Activated naive CD4-positive, alpha-beta T cell treated with anti-CD3 and anti-CD28 coated beads, Interleukin-2, amount 10 ng/mL, durations not matched to agents 7 days and 5 days (primary cell): ENCODE results near the gene JPH2.

ENCODE experiments used
- CTCF ChIA-PET: fragments of 350-600 bp; sonication (Branson Sonifier 250); formaldehyde crosslinking; loops from one replicate; lab custom pipeline; 2021; ENCODE audit warnings: antibody characterized with exemption; lab: Charles Lee
- DNase-seq: peaks from one replicate; pipeline ENCODE4 v3.0.0-alpha.2; 2020
- H3K27ac Mint-ChIP-seq: one replicate; pipeline ENCODE4 v1.8.0; 2021; ENCODE audit warnings: mild to moderate bottlenecking, moderate library complexity, mixed read lengths
- H3K27me3 Mint-ChIP-seq: one replicate; pipeline ENCODE4 v1.8.0; 2021; ENCODE audit warnings: mild to moderate bottlenecking, mixed read lengths
- H3K36me3 Mint-ChIP-seq: one replicate; pipeline ENCODE4 v1.8.0; 2021; ENCODE audit warnings: mixed read lengths
- H3K4me1 Mint-ChIP-seq: one replicate; pipeline ENCODE4 v1.8.0; 2021; ENCODE audit warnings: mixed read lengths
- H3K4me3 Mint-ChIP-seq: one replicate; pipeline ENCODE4 v1.8.0; 2021; ENCODE audit warnings: mild to moderate bottlenecking, moderate library complexity, mixed read lengths
- H3K9me3 Mint-ChIP-seq: one replicate; pipeline ENCODE4 v1.8.0; 2021; ENCODE audit warnings: mixed read lengths

Gene JPH2

DNA sequence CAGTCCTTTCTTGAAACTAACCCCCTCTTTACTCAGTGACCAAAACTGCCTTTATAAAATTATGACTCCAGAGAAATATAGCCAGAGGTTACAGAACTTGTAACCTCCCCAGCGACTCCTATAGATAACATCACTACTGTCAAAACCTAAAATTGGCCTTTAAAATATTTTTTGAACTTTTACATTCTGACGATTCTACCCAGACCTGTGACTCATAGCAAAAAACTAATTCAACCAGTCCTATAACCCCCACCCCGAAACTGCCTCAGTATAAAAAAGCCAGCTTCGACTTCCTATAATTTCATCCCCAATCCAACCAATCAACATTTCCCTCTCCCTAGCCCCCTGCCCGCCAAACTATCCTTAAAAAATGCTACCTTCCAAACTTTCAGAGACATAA lies 13.9 kb downstream of the JPH2 start:
- Mint-ChIP-seq H3K27me3 (peaks cover 49% of the 10 kb centered on the region), H3K4me1 (no peaks in the 10 kb centered on the region), H3K27ac (no peak overlapping the region), H3K9me3 (peaks cover 1% of the 10 kb centered on the region), H3K4me3 (no peak overlapping the region), H3K36me3 (no peaks in the 10 kb centered on the region)
- CTCF ChIA-PET = no interaction called here
- no peak for DNase-seq

DNA sequence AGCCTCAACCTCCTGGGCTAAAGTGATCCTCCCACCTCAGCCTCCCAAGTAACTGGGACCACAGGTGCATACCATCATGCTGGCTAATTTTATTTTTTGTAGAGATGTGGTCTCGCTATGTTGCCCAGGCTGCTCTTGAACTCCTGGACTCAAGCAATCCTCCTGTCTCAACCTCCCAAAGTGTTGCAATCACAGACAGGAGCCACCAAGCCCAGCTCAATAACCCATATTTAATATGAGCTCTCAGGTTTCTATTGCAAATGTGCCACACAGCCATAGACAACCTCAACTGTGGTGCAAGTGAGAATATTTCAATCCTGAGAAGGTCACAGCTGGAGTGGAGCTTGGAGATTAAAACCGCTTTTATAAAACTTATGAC lies 14.4 kb downstream of the JPH2 start:
- Mint-ChIP-seq H3K27ac (no peak overlapping the region), H3K4me3 (no peak overlapping the region), H3K36me3 (no peaks in the 10 kb centered on the region), H3K27me3 (peaks cover 49% of the 10 kb centered on the region), H3K9me3 (peaks cover 1% of the 10 kb centered on the region), H3K4me1 (no peaks in the 10 kb centered on the region)
- no peak for DNase-seq
- CTCF ChIA-PET = no interaction called here

DNA sequence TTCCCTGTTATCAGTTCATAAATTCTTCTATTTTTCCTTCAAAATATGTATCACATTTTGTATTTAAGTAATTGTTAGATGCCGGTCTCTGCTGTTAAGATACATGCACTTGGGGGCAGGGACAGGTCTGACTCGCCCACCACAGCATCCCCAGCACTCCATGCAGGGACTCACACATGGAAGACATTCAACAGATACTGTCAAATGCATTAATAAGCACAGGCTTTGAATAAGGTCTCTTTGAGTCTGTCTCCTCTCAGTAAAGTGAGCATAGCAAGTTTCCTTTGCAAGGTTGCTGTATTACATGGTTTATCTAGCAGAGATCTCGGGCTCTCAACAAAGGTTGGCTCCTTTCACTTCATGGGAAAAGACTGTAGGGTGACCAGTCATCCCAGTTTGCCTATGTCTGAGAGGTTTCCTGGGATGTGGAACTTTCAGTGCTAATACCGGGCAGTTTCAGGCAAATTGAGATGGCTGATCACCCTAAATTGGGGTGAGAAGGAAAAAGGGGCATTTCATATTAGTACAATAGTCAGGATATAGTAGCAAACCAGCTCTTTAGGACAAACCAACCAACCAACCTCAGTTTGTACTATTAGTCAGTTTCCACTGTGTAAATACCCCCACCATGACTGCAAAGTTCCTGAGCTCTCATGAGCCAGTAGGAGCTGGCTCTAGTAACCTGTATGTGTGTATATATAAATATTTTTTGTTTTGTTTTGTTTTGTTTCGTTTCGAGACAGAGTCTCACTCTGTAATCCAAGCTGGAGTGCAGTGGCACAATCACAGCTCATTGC lies 15.0 kb downstream of the JPH2 start:
- Mint-ChIP-seq H3K9me3 (peaks cover 1% of the 10 kb centered on the region), H3K4me3 (no peak overlapping the region), H3K27me3 (peaks cover 49% of the 10 kb centered on the region)

DNA sequence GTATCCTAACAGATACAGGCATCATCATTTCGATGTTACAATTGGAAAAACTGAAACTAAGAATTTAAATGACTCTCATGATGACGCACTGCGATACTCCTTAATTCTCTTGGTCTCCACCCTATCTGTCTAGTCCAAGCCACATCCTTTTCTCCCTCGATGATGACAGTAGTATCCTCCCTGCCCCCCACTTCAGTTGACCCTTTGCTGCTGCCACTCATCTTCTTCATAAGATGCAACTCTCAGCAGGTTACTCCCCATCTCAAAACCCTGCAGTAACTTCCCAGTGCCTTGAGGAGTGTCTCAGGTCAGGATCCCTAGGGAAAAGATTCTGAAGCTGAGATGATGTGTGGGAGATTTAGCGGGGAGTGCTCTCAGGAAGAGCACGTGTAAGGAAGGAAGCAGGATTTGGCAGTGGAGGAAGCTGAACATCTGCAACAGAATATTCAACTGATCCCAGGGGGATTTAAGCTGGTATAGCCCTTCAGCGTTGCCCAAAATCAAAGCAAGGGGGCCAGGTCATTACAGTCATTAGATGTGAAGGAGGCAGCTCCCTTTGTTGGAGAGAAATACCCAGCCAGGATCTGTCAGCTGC lies 16.1 kb downstream of the JPH2 start:
- CTCF ChIA-PET = no interaction called here
- H3K4me1 Mint-ChIP-seq = no peaks in the 10 kb centered on the region
- no peak for DNase-seq
- no peak overlapping the region for H3K4me3 Mint-ChIP-seq
- no peak overlapping the region for H3K27ac Mint-ChIP-seq
- H3K9me3 Mint-ChIP-seq = peaks cover 1% of the 10 kb centered on the region
- peaks cover 50% of the 10 kb centered on the region for H3K27me3 Mint-ChIP-seq
- no peaks in the 10 kb centered on the region for H3K36me3 Mint-ChIP-seq

More for the DNA sequence above, 15.0 kb downstream of the JPH2 start:
- DNase-seq = no peak
- CTCF ChIA-PET = no interaction called here
- H3K27ac Mint-ChIP-seq = no peak overlapping the region
- no peaks in the 10 kb centered on the region for H3K4me1 Mint-ChIP-seq
- H3K36me3 Mint-ChIP-seq = no peaks in the 10 kb centered on the region

DNA sequence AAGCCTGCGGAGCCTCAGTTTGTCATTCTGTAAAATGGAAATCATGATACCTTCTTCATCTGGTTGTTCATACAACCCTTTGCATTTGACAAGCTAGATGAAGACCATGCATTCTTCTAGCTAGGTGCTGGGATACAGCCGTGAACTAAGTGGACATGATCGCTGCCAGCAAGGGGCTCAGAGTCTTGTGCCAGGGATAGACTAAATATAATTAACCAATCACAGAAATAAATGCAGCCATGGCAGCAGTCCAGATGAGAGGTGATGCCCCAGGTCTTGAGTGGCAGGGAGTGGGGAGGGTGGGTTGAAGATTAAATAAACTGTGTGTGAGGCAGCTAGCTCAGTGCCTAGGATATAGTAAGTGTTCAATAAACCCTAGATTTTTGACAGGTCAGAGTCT lies 19.3 kb downstream of the JPH2 start:
- no peak overlapping the region for H3K4me3 Mint-ChIP-seq
- H3K27ac Mint-ChIP-seq = no peak overlapping the region
- H3K36me3 Mint-ChIP-seq = no peaks in the 10 kb centered on the region
- CTCF ChIA-PET = interaction anchor here (1.2 to 1.7 kb wide), 2 partner anchors 22 to 51 kb away, joined by 3 to 5 read pairs; no protein-coding TSS in a partner anchor
- H3K27me3 Mint-ChIP-seq = peaks cover 64% of the 10 kb centered on the region
- peaks cover 1% of the 10 kb centered on the region for H3K9me3 Mint-ChIP-seq
- no peak for DNase-seq
- H3K4me1 Mint-ChIP-seq = no peaks in the 10 kb centered on the region

DNA sequence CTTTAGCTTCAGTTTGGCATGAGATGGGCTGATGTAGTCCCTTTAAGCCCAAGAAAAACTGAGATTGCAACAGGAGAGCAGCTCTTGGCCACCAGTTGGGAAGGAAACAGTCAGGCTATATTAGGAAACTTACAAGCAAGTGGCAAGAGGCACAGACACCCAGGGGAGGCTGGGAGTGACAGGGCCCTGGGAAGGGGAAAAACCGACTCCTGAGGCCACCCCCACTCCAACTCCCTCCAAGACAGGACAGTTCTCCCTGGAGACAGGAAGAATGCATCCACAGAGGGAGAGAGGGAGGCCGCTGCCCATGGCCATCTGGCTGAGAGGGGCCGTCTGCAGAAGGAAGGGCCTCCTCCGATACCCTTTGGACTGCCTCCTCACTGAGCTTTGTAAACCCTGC lies 20.5 kb downstream of the JPH2 start:
- no peaks in the 10 kb centered on the region for H3K4me1 Mint-ChIP-seq
- no peak overlapping the region for H3K27ac Mint-ChIP-seq
- H3K36me3 Mint-ChIP-seq = no peaks in the 10 kb centered on the region
- H3K9me3 Mint-ChIP-seq = peaks cover 1% of the 10 kb centered on the region
- peaks cover 62% of the 10 kb centered on the region for H3K27me3 Mint-ChIP-seq
- no peak for DNase-seq
- H3K4me3 Mint-ChIP-seq = no peak overlapping the region
- CTCF ChIA-PET = interaction anchor here (1.1 to 1.2 kb wide), 2 partner anchors 46 to 50 kb away, joined by 3 to 4 read pairs; no protein-coding TSS in a partner anchor

DNA sequence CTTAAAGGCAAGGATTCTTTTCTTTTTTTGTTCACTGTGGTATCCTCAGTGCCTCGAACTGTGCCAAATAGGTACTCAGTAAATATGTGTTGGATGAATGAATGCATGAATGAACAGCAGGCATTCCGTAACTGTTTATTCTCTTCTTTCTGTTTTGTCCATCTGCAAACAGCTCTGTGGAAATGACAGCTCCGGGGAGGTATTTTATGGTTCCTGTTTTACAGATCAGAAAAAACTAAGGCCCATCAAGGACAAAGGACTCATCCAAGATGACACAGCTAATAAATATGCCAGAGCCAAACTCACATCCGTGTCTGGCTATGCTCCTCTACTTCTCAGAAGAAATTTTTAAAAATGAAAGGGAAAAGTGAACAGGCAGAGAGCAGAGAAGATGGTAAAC lies 21.0 kb downstream of the JPH2 start:
- Mint-ChIP-seq H3K36me3 (no peaks in the 10 kb centered on the region), H3K27ac (no peak overlapping the region), H3K4me3 (no peak overlapping the region), H3K9me3 (peaks cover 1% of the 10 kb centered on the region), H3K27me3 (peaks cover 57% of the 10 kb centered on the region), H3K4me1 (no peaks in the 10 kb centered on the region)
- CTCF ChIA-PET = interaction anchor here (1.1 to 1.2 kb wide), 2 partner anchors 45 to 50 kb away, joined by 3 to 4 read pairs; no protein-coding TSS in a partner anchor
- no peak for DNase-seq

DNA sequence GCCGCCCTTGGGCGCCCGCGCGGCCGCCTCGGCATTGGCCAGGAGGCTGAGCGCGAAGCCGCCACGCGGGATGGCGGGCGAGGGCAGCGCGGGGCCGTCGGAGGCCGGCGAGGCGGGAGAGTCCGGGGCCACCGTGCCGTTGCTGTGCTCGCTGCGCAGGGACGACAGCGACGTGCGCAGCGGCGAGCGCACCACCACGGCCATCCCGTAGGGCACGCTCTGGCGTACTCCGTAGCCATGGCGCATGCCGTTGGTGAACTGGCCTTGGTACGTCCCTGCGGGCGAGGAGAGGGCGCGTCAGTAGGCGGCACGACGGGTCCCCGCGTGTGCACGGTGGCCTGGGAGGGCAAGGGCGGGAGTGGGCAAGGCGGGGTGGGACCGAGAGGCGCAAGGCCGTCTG lies 26.9 kb downstream of the JPH2 start:
- no peak overlapping the region for H3K27ac Mint-ChIP-seq
- DNase-seq = no peak

DNA sequence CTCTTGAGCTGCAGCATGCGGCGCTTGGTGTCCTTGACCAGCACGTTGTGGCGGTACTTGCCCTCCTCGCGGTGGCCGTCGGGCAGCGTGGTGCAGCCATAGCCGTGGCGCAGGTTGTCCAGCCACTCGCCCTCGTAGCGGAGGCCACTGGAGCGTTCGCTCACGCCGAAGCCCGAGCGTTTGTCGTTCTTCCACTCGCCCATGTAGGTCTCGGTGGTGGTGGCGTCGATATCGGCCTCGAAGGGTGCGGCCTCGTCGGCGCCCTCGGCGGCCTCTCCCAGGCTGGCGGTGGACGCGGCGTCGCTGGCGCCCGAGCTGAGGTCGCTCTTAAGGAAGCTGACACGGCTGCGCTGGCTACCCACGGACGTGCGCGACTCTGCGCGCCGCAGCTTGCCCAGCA lies 27.3 kb downstream of the JPH2 start:
- Mint-ChIP-seq H3K36me3 (no peaks in the 10 kb centered on the region), H3K27ac (no peak overlapping the region), H3K4me1 (no peaks in the 10 kb centered on the region), H3K27me3 (peaks cover 55% of the 10 kb centered on the region), H3K9me3 (no peaks in the 10 kb centered on the region), H3K4me3 (no peak overlapping the region)
- CTCF ChIA-PET = no interaction called here
- DNase-seq = no peak

More for the DNA sequence above, 26.9 kb downstream of the JPH2 start:
- Mint-ChIP-seq H3K4me1 (no peaks in the 10 kb centered on the region), H3K36me3 (no peaks in the 10 kb centered on the region), H3K4me3 (no peak overlapping the region), H3K27me3 (peaks cover 51% of the 10 kb centered on the region), H3K9me3 (no peaks in the 10 kb centered on the region)
- CTCF ChIA-PET = no interaction called here

DNA sequence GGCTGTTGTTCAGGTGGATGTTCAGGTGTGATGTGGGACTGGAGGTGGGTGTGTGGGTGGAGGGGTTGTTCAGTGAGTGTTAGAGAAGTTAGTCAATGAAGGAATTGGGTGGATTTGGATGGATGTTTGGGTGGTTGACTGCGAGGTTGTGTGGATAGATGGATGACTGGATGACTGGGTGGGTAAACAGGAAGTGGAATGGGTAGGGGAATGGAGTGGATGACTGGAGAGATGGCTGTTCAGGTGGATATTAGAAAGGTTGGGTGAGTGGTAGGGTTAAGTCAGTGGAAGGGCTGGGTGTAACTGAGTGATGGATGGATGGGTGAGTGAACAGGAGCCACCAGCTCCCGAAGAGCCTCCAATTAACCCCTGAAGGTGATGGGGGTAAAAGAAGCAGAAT lies 27.9 kb downstream of the JPH2 start:
- no peaks in the 10 kb centered on the region for H3K4me1 Mint-ChIP-seq
- H3K36me3 Mint-ChIP-seq = no peaks in the 10 kb centered on the region
- peaks cover 51% of the 10 kb centered on the region for H3K27me3 Mint-ChIP-seq
- H3K4me3 Mint-ChIP-seq = no peak overlapping the region
- DNase-seq = no peak
- H3K9me3 Mint-ChIP-seq = no peaks in the 10 kb centered on the region
- CTCF ChIA-PET = no interaction called here
- H3K27ac Mint-ChIP-seq = no peak overlapping the region

DNA sequence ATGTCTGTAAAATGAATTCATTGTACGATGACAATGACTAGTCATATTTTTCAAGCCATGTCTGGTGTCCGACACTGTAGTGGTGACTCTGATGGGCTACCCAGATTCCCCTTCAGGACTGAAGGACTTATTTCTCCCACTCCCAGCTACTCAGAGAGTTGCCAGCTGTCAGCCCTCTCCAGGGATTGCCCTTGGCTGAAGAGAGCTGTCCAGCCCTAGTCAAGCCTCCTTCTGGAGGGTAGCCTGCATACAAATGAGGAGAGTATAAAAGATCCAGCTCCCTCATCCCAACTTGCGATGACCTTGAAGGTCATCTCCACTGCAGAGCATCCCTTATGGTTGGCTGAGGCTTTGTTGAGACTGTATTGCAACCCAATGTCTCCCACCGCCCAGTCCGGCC lies 29.9 kb downstream of the JPH2 start:
- H3K9me3 Mint-ChIP-seq = no peaks in the 10 kb centered on the region
- H3K36me3 Mint-ChIP-seq = no peaks in the 10 kb centered on the region
- H3K27me3 Mint-ChIP-seq = peaks cover 36% of the 10 kb centered on the region
- H3K27ac Mint-ChIP-seq = no peak overlapping the region
- DNase-seq = no peak
- H3K4me3 Mint-ChIP-seq = no peak overlapping the region
- CTCF ChIA-PET = no interaction called here
- H3K4me1 Mint-ChIP-seq = peaks cover 13% of the 10 kb centered on the region

DNA sequence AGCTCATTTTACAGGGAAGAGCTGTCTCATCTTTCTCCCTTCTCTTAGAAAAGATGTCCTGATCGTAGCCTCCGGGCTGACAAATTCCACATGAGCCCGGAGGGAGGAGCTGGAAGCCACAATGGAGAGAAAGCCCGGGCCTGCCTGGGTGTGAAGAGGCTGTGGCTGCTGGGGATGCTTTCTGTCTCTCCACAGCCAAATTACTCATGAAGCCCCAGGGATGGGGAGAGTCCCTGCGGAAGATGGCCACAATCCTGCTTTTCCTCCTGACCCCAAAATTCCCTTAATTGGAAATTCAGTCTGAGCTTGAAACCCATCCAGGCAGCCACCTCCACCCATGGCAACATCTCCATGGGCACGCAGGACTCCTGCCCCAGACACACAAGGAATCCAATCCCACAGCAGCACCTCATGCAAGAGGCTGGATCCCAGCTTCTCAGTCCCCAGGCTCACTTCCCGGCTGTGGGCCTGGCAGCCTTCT lies 32.4 kb downstream of the JPH2 start:
- Mint-ChIP-seq H3K27ac (no peak overlapping the region), H3K4me1 (peaks cover 13% of the 10 kb centered on the region), H3K36me3 (no peaks in the 10 kb centered on the region), H3K27me3 (peaks cover 27% of the 10 kb centered on the region), H3K4me3 (no peak overlapping the region), H3K9me3 (no peaks in the 10 kb centered on the region)
- no peak for DNase-seq
- CTCF ChIA-PET = interaction anchor here (0.9 kb wide), 1 partner anchor 38 kb away, joined by 3 read pairs; no protein-coding TSS in a partner anchor

DNA sequence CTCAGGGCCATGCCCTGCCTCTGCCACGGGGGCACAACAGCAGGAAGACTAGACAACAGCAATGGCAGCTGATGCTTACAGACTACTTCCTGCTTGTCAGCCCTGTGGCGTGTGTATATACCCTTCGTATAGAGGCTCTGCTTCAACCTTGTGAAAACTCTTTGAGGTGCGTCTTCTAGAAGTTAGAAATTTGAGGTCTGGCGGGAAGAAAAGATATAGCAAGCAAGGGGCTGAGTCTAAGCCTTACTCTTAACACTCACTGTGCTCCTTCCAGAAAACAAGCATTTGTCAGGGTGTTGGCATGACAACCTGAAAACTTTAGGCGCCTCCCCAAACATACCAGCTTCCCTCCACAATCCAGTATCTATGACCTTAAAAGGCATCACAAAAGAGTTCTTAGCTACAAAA lies 33.3 kb downstream of the JPH2 start:
- H3K36me3 Mint-ChIP-seq = no peaks in the 10 kb centered on the region
- peak; percentile 30 for DNase-seq
- CTCF ChIA-PET = interaction anchor here (1.2 to 1.4 kb wide), 2 partner anchors 37 to 158 kb away, joined by 3 to 4 read pairs; partner anchors contain the start of gene FITM2
- H3K4me3 Mint-ChIP-seq = no peak overlapping the region
- peaks cover 13% of the 10 kb centered on the region for H3K4me1 Mint-ChIP-seq
- H3K9me3 Mint-ChIP-seq = no peaks in the 10 kb centered on the region
- peak overlapping the region; percentile 64 for H3K27ac Mint-ChIP-seq
- H3K27me3 Mint-ChIP-seq = peaks cover 17% of the 10 kb centered on the region

DNA sequence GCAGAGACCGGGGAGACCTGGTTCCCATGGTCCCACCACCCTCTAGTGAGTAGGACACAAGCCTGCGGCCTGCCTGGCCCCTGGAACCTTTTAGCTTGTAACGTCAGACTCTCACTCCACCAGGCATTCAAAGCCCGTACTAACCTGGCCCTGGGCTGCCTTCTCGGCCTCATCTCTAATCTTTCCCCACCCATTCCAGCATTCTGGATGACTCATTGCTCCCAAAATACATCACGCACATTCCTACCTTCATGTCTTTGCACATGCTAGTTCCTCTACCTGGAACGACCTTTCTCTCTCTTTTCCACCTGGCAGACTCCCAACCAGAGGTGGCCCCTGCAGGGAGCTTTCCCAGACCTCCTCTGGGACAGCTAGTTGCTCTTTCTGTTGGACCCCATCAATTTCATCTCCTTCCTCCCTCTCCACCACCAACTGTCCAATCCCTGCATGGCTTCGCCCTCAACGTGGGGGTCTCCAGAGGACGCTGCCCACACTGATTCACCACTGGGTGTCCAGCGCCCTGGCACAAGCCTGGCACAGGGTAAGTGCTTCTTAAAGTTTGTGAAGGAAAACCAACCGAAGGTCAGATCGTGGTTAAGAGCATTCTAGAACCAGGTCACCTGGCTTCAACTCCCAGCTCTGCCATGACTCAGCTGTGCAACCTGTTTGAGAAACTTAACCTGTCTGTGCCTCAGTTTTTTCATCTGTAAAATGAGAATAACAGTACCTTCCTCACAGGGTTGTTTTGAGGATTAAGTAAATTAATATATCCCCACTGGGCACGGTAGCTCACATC lies 35.2 kb downstream of the JPH2 start:
- Mint-ChIP-seq H3K4me1 (peaks cover 13% of the 10 kb centered on the region), H3K4me3 (no peak overlapping the region), H3K36me3 (no peaks in the 10 kb centered on the region), H3K9me3 (no peaks in the 10 kb centered on the region), H3K27ac (no peak overlapping the region), H3K27me3 (peaks cover 9% of the 10 kb centered on the region)
- CTCF ChIA-PET = no interaction called here
- no peak for DNase-seq
